HK-2 (cell line): Measurements from ENCODE around the gene EXT2.
A peak's percentile ranks its signal among the peaks of the same experiment; 100 is the strongest.

Source experiments
- DNase-seq: peaks from one replicate; pipeline ENCODE4 v3.0.0-alpha.2; 2018; ENCODE audit not compliant: unreplicated experiment

Gene EXT2

GRCh38 chr11:44243086-44243485 is 147.6 kb downstream of the EXT2 start:
- DNase-seq: no peak

GRCh38 chr11:44243595-44244343 is 148.3 kb downstream of the EXT2 start:
- DNase-seq: peak; percentile 20

GRCh38 chr11:44244639-44245310 is 149.3 kb downstream of the EXT2 start:
- DNase-seq: no peak

- no peak for DNase-seq
These were observed 151.2 kb downstream of the EXT2 start for GRCh38 chr11:44246726-44247125.

- DNase-seq: no peak
These were observed 152.0 kb downstream of the EXT2 start for GRCh38 chr11:44247508-44247907.

- no peak for DNase-seq
These were observed 152.6 kb downstream of the EXT2 start for GRCh38 chr11:44248109-44248508.

- DNase-seq: no peak
These were observed 154.9 kb downstream of the EXT2 start for GRCh38 chr11:44250421-44250820.

GRCh38 chr11:44252999-44253602 is 157.6 kb downstream of the EXT2 start:
- DNase-seq: no peak

- no peak for DNase-seq
These were observed 160.1 kb downstream of the EXT2 start for GRCh38 chr11:44255406-44256071.

GRCh38 chr11:44256673-44257291 is 161.3 kb downstream of the EXT2 start:
- DNase-seq: no peak

GRCh38 chr11:44257338-44258189 is 162.1 kb downstream of the EXT2 start:
- DNase-seq: no peak

- no peak for DNase-seq
These were observed 162.7 kb downstream of the EXT2 start for GRCh38 chr11:44258190-44258489.

GRCh38 chr11:44258839-44259420 is 163.5 kb downstream of the EXT2 start:
- DNase-seq: no peak

GRCh38 chr11:44260081-44260480 is 164.6 kb downstream of the EXT2 start:
- DNase-seq: no peak

- DNase-seq: no peak
These were observed 166.5 kb downstream of the EXT2 start for GRCh38 chr11:44261800-44262591.

- DNase-seq: no peak
These were observed 168.4 kb downstream of the EXT2 start for GRCh38 chr11:44263738-44264437.

GRCh38 chr11:44264438-44264749 is 168.9 kb downstream of the EXT2 start:
- no peak for DNase-seq

- DNase-seq: no peak
These were observed 169.3 kb downstream of the EXT2 start for GRCh38 chr11:44264761-44265160.

- DNase-seq: no peak
These were observed 170.7 kb downstream of the EXT2 start for GRCh38 chr11:44266056-44266780.
